H1 (cell line): Measurements from ENCODE around the gene CPE. TPM values are rescaled to one million over a fixed set of nuclear protein-coding genes. Genes with fewer than 3 reads are reported as not detected.

Experiments
- CREB1 ChIP-seq: IDR thresholded peaks from 2 replicates; pipeline ENCODE4 v1.6.1; 2012; ENCODE audit warnings: inconsistent platforms
- RXRA ChIP-seq: IDR thresholded peaks from 2 replicates; pipeline ENCODE4 v1.6.1; 2011; ENCODE audit warnings: low read depth, mild to moderate bottlenecking, low read length, moderate library complexity; ENCODE audit not compliant: insufficient read depth
- SAP30 ChIP-seq: fragments of 300-600 bp; sonication (generic); IDR thresholded peaks from 2 replicates; pipeline ENCODE4 v1.7.1; 2012; ENCODE audit warnings: low read length, moderate library complexity, mild to moderate bottlenecking, inconsistent platforms; ENCODE audit not compliant: insufficient read depth, insufficient replicate concordance
- SP2 ChIP-seq: IDR thresholded peaks from 2 replicates; pipeline ENCODE4 v1.6.1; 2012; ENCODE audit warnings: mild to moderate bottlenecking, low read length, inconsistent platforms
- TCF12 ChIP-seq: IDR thresholded peaks from 2 replicates; pipeline ENCODE4 v1.6.1; 2011; ENCODE audit warnings: low read depth, mild to moderate bottlenecking, low read length
- polyA plus RNA-seq, 7 experiments: library from polyadenylated mRNA; depleted of rRNA in 3 of 7; stranded (reverse) in 5 of 7; unstranded in 2 of 7; fragments of >200 nt in 5 of 7; fragments of 200-250 nt in 2 of 7; gene quantifications; 1 replicate in 5 of 7; 2 replicates in 1 of 7; 4 replicates in 1 of 7; pipeline versions ENCODE4 v1.2.1 to v1.2.3, GENCODE V29; 2011 to 2013; ENCODE audit warnings: missing spikeins in 2 of 7, mixed read lengths in 2 of 7
- total RNA-seq: library from RNA; stranded (reverse); fragmentation: NEBNext Ultra II Directional; extraction: Animal tissue kit (Norgen Biotek cat#: 25700); gene quantifications from 2 replicates; pipeline ENCODE4 v1.2.1, GENCODE V29; 2021

CPE gene
- total and polyA plus RNA-seq, 2 of the 8 experiments (the other 6 are each of a cell fraction or from before 2014, with no cell fraction given): 9.4 to 10.2 TPM

DNA sequence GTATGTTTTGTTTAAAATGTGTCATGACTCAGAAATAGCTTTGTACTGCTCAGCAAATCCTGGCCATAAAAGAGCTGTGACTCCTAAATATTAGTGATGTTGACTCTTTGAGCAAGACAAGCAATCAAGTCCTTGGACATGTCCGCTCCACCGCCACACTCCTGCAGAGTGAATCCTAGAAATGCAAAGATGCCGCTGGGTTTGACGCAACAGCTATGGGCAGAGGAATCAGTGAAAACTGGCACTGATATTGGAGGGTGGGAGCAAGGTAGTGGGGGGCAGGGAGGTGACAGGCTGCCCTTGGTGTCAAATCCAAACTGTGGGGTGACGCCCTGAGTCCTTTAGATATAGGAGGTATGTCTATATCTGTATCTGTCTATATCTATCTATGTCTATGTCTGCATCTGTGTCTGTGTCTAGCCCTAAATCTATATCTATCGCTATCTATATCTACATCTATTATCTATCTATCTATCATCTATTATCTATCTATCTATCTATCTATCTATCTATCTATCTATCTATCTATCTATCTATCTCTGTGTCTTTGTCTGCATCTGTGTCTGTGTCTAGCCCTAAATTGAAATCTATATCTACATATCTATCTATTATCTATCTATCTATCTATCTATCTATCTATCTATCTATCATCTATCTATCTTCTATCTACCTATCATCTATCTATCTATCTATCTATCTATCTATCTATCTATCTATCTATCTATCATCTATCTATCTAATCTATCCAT, 129.7 kb downstream of the CPE start (continued):
- no peak for TF ChIP-seq CREB1
- TF ChIP-seq RXRA: no peak
- no peak for TF ChIP-seq SAP30
- no peak for TF ChIP-seq SP2
- TF ChIP-seq TCF12: no peak
- TF ChIP-seq, all 59 proteins: peak for 0
